OCI-LY7 (cell line): ENCODE measurements around the gene SLC35B4. TPM values are rescaled to one million over a fixed set of nuclear protein-coding genes. Genes with fewer than 3 reads are reported as not detected.
A peak's percentile ranks its signal among the peaks of the same experiment; 100 is the strongest.

ENCODE experiments used
- BruUV-seq: library from RNA; stranded (reverse); fragments of 400-500 nt; replicated peaks from 2 replicates; lab custom pipeline; 2021; lab: Mats Ljungman, UMichigan
- CTCF ChIA-PET: fragments of 300-600 bp; sonication (Branson Sonifier 250); formaldehyde crosslinking; loops from one replicate; lab custom pipeline; 2022; ENCODE audit warnings: antibody characterized with exemption; ENCODE audit not compliant: unreplicated experiment; lab: Charles Lee
- POLR2A ChIA-PET: fragments of 300-600 bp; sonication (Branson Sonifier 250); formaldehyde crosslinking; loops from one replicate; lab custom pipeline; 2022; ENCODE audit warnings: antibody characterized with exemption; lab: Charles Lee
- DNase-seq: peaks from one replicate; pipeline ENCODE4 v3.0.0-alpha.2; 2015; ENCODE audit warnings: low spot score
- H2AFZ ChIP-seq: fragments of 200-600 bp; sonication (generic), shearing (Covaris generic); 2 replicates; pipeline ENCODE4 v1.6.1; 2014; ENCODE audit warnings: mild to moderate bottlenecking, antibody characterized with exemption, low read length, moderate library complexity
- H3K27ac ChIP-seq: fragments of 200-600 bp; sonication (generic); 2 replicates; pipeline ENCODE4 v1.5.1; 2014; ENCODE audit warnings: mixed run types, low read depth, mild to moderate bottlenecking, moderate library complexity, low read length, inconsistent platforms; ENCODE audit not compliant: poor library complexity, severe bottlenecking
- H3K36me3 ChIP-seq: fragments of 200-600 bp; sonication (generic); 2 replicates; pipeline ENCODE4 v1.6.1; 2014; ENCODE audit warnings: mild to moderate bottlenecking, antibody characterized with exemption, low read length, moderate library complexity, mixed read lengths; ENCODE audit not compliant: insufficient read depth
- H3K4me1 ChIP-seq: fragments of 200-600 bp; sonication (generic); 2 replicates; pipeline ENCODE4 v1.5.1; 2014; ENCODE audit warnings: mild to moderate bottlenecking, low read length; ENCODE audit not compliant: insufficient read depth, poor library complexity, severe bottlenecking
- H3K4me2 ChIP-seq: fragments of 200-600 bp; sonication (generic); 2 replicates; pipeline ENCODE4 v1.6.1; 2014; ENCODE audit warnings: mild to moderate bottlenecking, low read length
- H3K4me3 ChIP-seq: fragments of 200-600 bp; sonication (generic); 2 replicates; pipeline ENCODE4 v1.5.1; 2014; ENCODE audit warnings: mild to moderate bottlenecking, low read depth, low read length; ENCODE audit not compliant: poor library complexity, severe bottlenecking
- H3K79me2 ChIP-seq: fragments of 200-600 bp; sonication (generic); 2 replicates; pipeline ENCODE4 v1.6.1; 2016; ENCODE audit warnings: low read depth, mild to moderate bottlenecking, low read length, moderate library complexity, mixed read lengths; ENCODE audit not compliant: insufficient read depth
- H3K9me2 ChIP-seq: fragments of 200-600 bp; sonication (generic); 2 replicates; pipeline ENCODE4 v1.6.1; 2016; ENCODE audit warnings: mild to moderate bottlenecking, low read length, mixed read lengths; ENCODE audit not compliant: insufficient read depth
- H3K9me3 ChIP-seq: fragments of 200-600 bp; sonication (generic); 2 replicates; pipeline ENCODE4 v1.6.1; 2014; ENCODE audit warnings: mild to moderate bottlenecking, mixed run types, low read length, mixed read lengths
- H4K20me1 ChIP-seq: fragments of 200-600 bp; sonication (generic); 2 replicates; pipeline ENCODE4 v1.6.1; 2014; ENCODE audit warnings: mild to moderate bottlenecking, antibody characterized with exemption, low read length, moderate library complexity, mixed read lengths; ENCODE audit not compliant: insufficient read depth
- EZH2phosphoT487 ChIP-seq: fragments of 200-600 bp; sonication (generic); IDR thresholded peaks from 2 replicates; pipeline ENCODE4 v1.6.1; 2018; ENCODE audit warnings: low read depth, borderline replicate concordance, mild to moderate bottlenecking, mixed run types, antibody characterized with exemption, low read length, moderate library complexity, mixed read lengths
- intact Hi-C: fragments of 100-400 bp; cut with micrococcal nuclease; formaldehyde crosslinking; loops from one replicate; pipeline ENCODE4 v1.10.0; 2022; ENCODE audit not compliant: unreplicated experiment
- total RNA-seq, 2 experiments: library from RNA; depleted of rRNA in 1 of 2; stranded (reverse); fragments of >200 nt in 1 of 2; shearing (Covaris generic) in 1 of 2; gene quantifications; 2 replicates each; pipeline ENCODE4 v1.2.3, GENCODE V29; 2014 to 2022
- TF ChIP-seq, protein P1 (sequence below): fragments of 200-600 bp; sonication (generic); conservative IDR thresholded peaks from 2 replicates; pipeline ENCODE4 v1.5.1; 2014; ENCODE audit warnings: mild to moderate bottlenecking, antibody characterized with exemption, low read length, moderate library complexity, mixed read lengths

Gene SLC35B4
- total RNA-seq, 2 experiments from 2014 or later, result 32.3 to 38.1 TPM

DNA sequence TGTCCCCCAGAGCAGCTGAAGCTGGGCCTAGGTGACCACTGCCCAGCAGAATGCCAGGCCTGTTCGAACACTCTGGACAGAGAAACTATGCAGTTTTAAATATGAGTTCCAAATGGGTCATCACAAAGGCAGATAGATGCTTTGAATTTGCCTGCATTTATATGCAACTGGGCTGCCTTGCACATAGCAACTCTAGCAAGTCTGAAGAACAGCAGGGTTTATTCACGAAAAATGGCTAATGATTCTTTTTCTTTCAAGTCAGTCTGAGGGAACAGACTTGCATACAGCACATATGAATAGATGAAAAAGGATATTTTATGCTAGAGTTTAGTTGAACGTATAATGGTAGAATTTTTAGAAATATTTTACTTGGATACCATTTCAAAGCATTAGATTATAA, 68.5 kb downstream of the SLC35B4 start:
- Histone ChIP-seq H3K79me2 (no peaks in the 10 kb centered on the region), H3K36me3 (no peaks in the 10 kb centered on the region), H4K20me1 (no peaks in the 10 kb centered on the region), H3K4me1 (peaks cover 41% of the 10 kb centered on the region), H3K9me3 (no peaks in the 10 kb centered on the region), H3K9me2 (no peaks in the 10 kb centered on the region), H3K4me3 (no peak overlapping the region), H3K27ac (no peak overlapping the region), H2AFZ (peak overlapping the region; percentile 58; the same call in 1 of the 2 replicates), H3K4me2 (peak overlapping the region; percentile 59)
- CTCF ChIA-PET, result interaction anchor here (1.2 kb wide), 1 partner anchor 69 kb away, joined by 4 read pairs; the partner anchor contains the start of gene SLC35B4
- no peak for TF ChIP-seq EZH2phosphoT487
- TF ChIP-seq, protein P1, sequence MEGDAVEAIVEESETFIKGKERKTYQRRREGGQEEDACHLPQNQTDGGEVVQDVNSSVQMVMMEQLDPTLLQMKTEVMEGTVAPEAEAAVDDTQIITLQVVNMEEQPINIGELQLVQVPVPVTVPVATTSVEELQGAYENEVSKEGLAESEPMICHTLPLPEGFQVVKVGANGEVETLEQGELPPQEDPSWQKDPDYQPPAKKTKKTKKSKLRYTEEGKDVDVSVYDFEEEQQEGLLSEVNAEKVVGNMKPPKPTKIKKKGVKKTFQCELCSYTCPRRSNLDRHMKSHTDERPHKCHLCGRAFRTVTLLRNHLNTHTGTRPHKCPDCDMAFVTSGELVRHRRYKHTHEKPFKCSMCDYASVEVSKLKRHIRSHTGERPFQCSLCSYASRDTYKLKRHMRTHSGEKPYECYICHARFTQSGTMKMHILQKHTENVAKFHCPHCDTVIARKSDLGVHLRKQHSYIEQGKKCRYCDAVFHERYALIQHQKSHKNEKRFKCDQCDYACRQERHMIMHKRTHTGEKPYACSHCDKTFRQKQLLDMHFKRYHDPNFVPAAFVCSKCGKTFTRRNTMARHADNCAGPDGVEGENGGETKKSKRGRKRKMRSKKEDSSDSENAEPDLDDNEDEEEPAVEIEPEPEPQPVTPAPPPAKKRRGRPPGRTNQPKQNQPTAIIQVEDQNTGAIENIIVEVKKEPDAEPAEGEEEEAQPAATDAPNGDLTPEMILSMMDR, result no peak
- DNase-seq, result no peak
- BruUV-seq, result no TSS peak
- POLR2A ChIA-PET, result interaction anchor here (0.9 kb wide), 1 partner anchor 146 kb away, joined by 4 read pairs; no protein-coding TSS in a partner anchor
- intact Hi-C loops, result loop anchor here (5.0 kb wide), 2 partner anchors 161 to 209 kb away; partner anchors contain the start of gene AKR1B1

DNA sequence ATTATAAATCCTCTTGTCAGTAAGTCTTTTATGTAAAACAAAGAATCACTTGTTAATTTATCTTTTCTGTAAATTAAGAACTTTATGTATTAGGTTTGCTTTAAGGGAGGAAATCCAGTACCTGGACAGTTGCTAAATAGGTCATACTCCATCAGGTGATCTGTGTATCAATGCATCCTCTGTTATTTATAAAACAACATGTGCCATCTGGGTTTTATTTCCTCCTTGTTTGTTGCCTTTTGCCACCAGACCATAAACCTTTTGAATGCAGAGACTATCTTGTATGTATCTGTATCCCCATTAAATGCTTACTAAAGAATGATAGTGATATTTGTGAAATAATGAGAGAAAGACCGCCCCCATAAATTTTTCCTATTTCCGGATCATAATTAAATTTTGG, 70.0 kb downstream of the SLC35B4 start:
- intact Hi-C loops, result loop anchor here (1.0 to 5.0 kb wide), 5 partner anchors 47 to 211 kb away; partner anchors contain the start of genes AKR1B1 and SLC35B4
- Histone ChIP-seq H3K79me2 (no peaks in the 10 kb centered on the region), H3K9me2 (no peaks in the 10 kb centered on the region), H3K4me2 (peak overlapping the region; percentile 59), H3K4me1 (peaks cover 41% of the 10 kb centered on the region), H3K4me3 (peak overlapping the region; percentile 44), H3K27ac (peak overlapping the region; percentile 74), H3K9me3 (no peaks in the 10 kb centered on the region), H2AFZ (peak overlapping the region; percentile 40; the same call in 1 of the 2 replicates), H3K36me3 (no peaks in the 10 kb centered on the region), H4K20me1 (no peaks in the 10 kb centered on the region)
- BruUV-seq, result no TSS peak
- peak; percentile 26 for DNase-seq
- TF ChIP-seq EZH2phosphoT487, result no peak
- TF ChIP-seq, protein P1, result no peak
- ChIA-PET POLR2A (no interaction called here), CTCF (interaction anchor here (1.2 kb wide), 1 partner anchor 70 kb away, joined by 4 read pairs; the partner anchor contains the start of gene SLC35B4)

DNA sequence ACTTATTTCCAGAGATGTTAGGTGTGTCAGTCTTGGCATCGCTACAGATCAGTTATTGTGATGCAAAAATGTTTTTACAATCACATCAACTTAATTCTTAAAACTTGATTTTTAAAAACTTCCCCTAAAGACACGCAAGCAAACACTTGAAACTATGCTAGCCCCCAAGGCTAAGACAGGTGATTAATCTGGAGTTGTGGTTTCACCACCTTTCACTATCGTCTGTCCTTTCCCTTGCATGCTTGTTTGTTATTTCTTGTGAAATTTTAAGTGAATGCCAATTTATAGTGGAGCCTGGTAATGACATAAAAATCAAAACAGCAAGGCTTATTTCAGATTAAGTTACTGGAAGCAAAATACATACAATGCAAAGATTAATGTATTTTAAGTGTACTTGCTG, 70.4 kb downstream of the SLC35B4 start:
- BruUV-seq, result no TSS peak

More for the DNA sequence above, 70.4 kb downstream of the SLC35B4 start:
- CTCF ChIA-PET, result no interaction called here
- Histone ChIP-seq H3K79me2 (no peaks in the 10 kb centered on the region), H3K9me2 (no peaks in the 10 kb centered on the region), H3K4me2 (peak overlapping the region; percentile 59), H3K36me3 (no peaks in the 10 kb centered on the region), H3K27ac (peak overlapping the region; percentile 74), H3K4me3 (peak overlapping the region; percentile 44), H4K20me1 (no peaks in the 10 kb centered on the region), H3K4me1 (peaks cover 41% of the 10 kb centered on the region), H2AFZ (peak overlapping the region; percentile 40; the same call in 1 of the 2 replicates), H3K9me3 (no peaks in the 10 kb centered on the region)
- intact Hi-C loops, result loop anchor here (1.0 to 5.0 kb wide), 5 partner anchors 47 to 211 kb away; partner anchors contain the start of genes AKR1B1 and SLC35B4
- TF ChIP-seq, protein P1, result no peak
- TF ChIP-seq EZH2phosphoT487, result no peak
- POLR2A ChIA-PET, result interaction anchor here (0.7 to 1.0 kb wide), 2 partner anchors 196 to 199 kb away, joined by 3 to 5 read pairs; no protein-coding TSS in a partner anchor
- DNase-seq, result peak; percentile 55
